Endothelial cell of umbilical vein (primary cell): ENCODE results near the gene HSP90AA1. TPM values are rescaled to one million over a fixed set of nuclear protein-coding genes. Genes with fewer than 3 reads are reported as not detected.

Source experiments
- BruUV-seq: library from RNA; stranded (reverse); fragments of 400-500 nt; replicated peaks from 2 replicates; lab custom pipeline; 2021; lab: Mats Ljungman, UMichigan
- CTCF ChIA-PET: fragments of 300-600, 350-600 bp; sonication (Branson Sonifier 250); formaldehyde crosslinking; loops from one replicate; lab custom pipeline; 2021; ENCODE audit warnings: antibody characterized with exemption, inconsistent platforms; lab: Charles Lee
- POLR2A ChIA-PET: fragments of 300-600, 350-600 bp; sonication (Branson Sonifier 250); formaldehyde crosslinking; loops from one replicate; lab custom pipeline; 2021; ENCODE audit warnings: antibody characterized with exemption, inconsistent platforms; lab: Charles Lee
- DNase-seq: peaks from one replicate; pipeline ENCODE4 v3.0.0-alpha.2; 2011; ENCODE audit warnings: low read depth, low spot score
- FAIRE-seq: peaks from 2 replicates; lab custom pipeline; 2011; peaks lifted over from hg19 to GRCh38; lab: Jason Lieb, UNC
- H2AFZ ChIP-seq: 2 replicates; pipeline ENCODE4 v1.6.0; 2012; ENCODE audit warnings: low read depth, low read length, control low read depth, inconsistent platforms
- H3K27ac ChIP-seq: 2 replicates; pipeline ENCODE4 v1.5.1; 2011; ENCODE audit warnings: low read depth, mild to moderate bottlenecking, control low read depth, low read length, moderate library complexity; ENCODE audit not compliant: insufficient read depth
- H3K27me3 ChIP-seq, 2 experiments: 2 replicates each; pipeline versions ENCODE4 v1.6.0 to v1.6.1; 2011; ENCODE audit warnings: low read length in 2 of 2, mixed read lengths in 1 of 2; ENCODE audit not compliant: control insufficient read depth in 2 of 2, insufficient read depth in 2 of 2
- H3K36me3 ChIP-seq, 2 experiments: 2 replicates in 1 of 2; 3 replicates in 1 of 2; pipeline ENCODE4 v1.5.1; 2011; ENCODE audit warnings: low read length in 2 of 2, mild to moderate bottlenecking in 1 of 2, moderate library complexity in 1 of 2; ENCODE audit not compliant: control insufficient read depth in 2 of 2, insufficient read depth in 2 of 2; ENCODE audit errors: extremely low read depth in 1 of 2
- H3K4me1 ChIP-seq: 3 replicates; pipeline ENCODE4 v1.5.1; 2011; ENCODE audit warnings: mild to moderate bottlenecking, low read length; ENCODE audit not compliant: control insufficient read depth, insufficient read depth; ENCODE audit errors: extremely low read depth
- H3K4me2 ChIP-seq: 2 replicates; pipeline ENCODE4 v1.6.1; 2011; ENCODE audit warnings: low read length, control low read depth, mixed read lengths; ENCODE audit not compliant: insufficient read depth
- H3K4me3 ChIP-seq, 3 experiments: fragments of 200-600 bp in 1 of 3; sonication (generic), shearing (Covaris generic) in 1 of 3; replicated peaks in 1 of 3; 2 replicates each; pipeline ENCODE4 v1.5.1; 2011 to 2016; ENCODE audit warnings: control low read depth in 3 of 3, low read length in 3 of 3, mild to moderate bottlenecking in 2 of 3, inconsistent platforms in 1 of 3, low read depth in 1 of 3, moderate library complexity in 1 of 3; ENCODE audit not compliant: insufficient read depth in 1 of 3
- H3K79me2 ChIP-seq: 2 replicates; pipeline ENCODE4 v1.6.0; 2012; ENCODE audit warnings: low read length, inconsistent platforms; ENCODE audit not compliant: control insufficient read depth, insufficient read depth
- H3K9ac ChIP-seq: replicated peaks from 2 replicates; pipeline ENCODE3; 2011; ENCODE audit warnings: low read length, control low read depth; ENCODE audit not compliant: insufficient read depth; ENCODE audit errors: extremely low read depth
- H3K9me1 ChIP-seq: replicated peaks from 3 replicates; pipeline ENCODE4 v1.6.0; 2011; ENCODE audit warnings: mild to moderate bottlenecking, low read length; ENCODE audit not compliant: control insufficient read depth, insufficient read depth; ENCODE audit errors: extremely low read depth
- H3K9me3 ChIP-seq: replicated peaks from 2 replicates; pipeline ENCODE4 v1.5.1; 2012; ENCODE audit warnings: low read length, inconsistent platforms; ENCODE audit not compliant: control insufficient read depth, insufficient read depth
- H4K20me1 ChIP-seq: replicated peaks from 2 replicates; pipeline ENCODE3; 2011; ENCODE audit warnings: mild to moderate bottlenecking, low read length; ENCODE audit not compliant: control insufficient read depth, insufficient read depth; ENCODE audit errors: extremely low read depth
- CTCF ChIP-seq, 2 donors: IDR thresholded peaks; 1 replicate in 1 of 2; 2 replicates in 1 of 2; pipeline ENCODE4 v1.5.1; 2011; ENCODE audit warnings: low read length in 2 of 2, mild to moderate bottlenecking in 2 of 2, moderate library complexity in 2 of 2, control low read depth in 1 of 2, inconsistent platforms in 1 of 2, low read depth in 1 of 2; ENCODE audit not compliant: insufficient read depth in 1 of 2; ENCODE audit errors: extremely low read depth in 1 of 2
- EZH2 ChIP-seq: IDR thresholded peaks from 2 replicates; pipeline ENCODE4 v1.6.1; 2012; ENCODE audit warnings: borderline replicate concordance, low read depth, mild to moderate bottlenecking, moderate library complexity, low read length, inconsistent platforms; ENCODE audit not compliant: severe bottlenecking
- FOS ChIP-seq: IDR thresholded peaks from 2 replicates; pipeline ENCODE4 v1.6.1; 2011; ENCODE audit warnings: mild to moderate bottlenecking, low read length, moderate library complexity, borderline replicate concordance; ENCODE audit not compliant: insufficient read depth
- JUN ChIP-seq: IDR thresholded peaks from 2 replicates; pipeline ENCODE4 v1.6.1; 2011; ENCODE audit warnings: borderline replicate concordance, low read depth; ENCODE audit not compliant: insufficient read length, insufficient read depth
- MAX ChIP-seq: IDR thresholded peaks from 2 replicates; pipeline ENCODE4 v1.6.1; 2011; ENCODE audit not compliant: insufficient read depth, insufficient read length
- MYC ChIP-seq: IDR thresholded peaks from one replicate; pipeline ENCODE4 v1.6.1; 2011; ENCODE audit warnings: mild to moderate bottlenecking, low read depth, low read length
- POLR2A ChIP-seq: IDR thresholded peaks from 2 replicates; pipeline ENCODE4 v1.6.1; 2012; ENCODE audit warnings: low read depth, mild to moderate bottlenecking, control low read depth, low read length
- POLR2AphosphoS5 ChIP-seq: IDR thresholded peaks from 2 replicates; pipeline ENCODE4 v1.6.1; 2012; ENCODE audit warnings: low read depth, mild to moderate bottlenecking, control low read depth, low read length, moderate library complexity; ENCODE audit not compliant: insufficient read depth
- dilution Hi-C: fragments of 300-500 bp; cut with MboI; formaldehyde crosslinking; loops from one replicate; pipeline ENCODE4 v1.15.0; 2019; ENCODE audit warnings: low sequenced_read_pairs; ENCODE audit not compliant: extremely low pct_ligation_motif_present
- intact Hi-C: fragments of 100-400 bp; cut with micrococcal nuclease; formaldehyde crosslinking; loops from one replicate; pipeline ENCODE4 v1.10.0; 2022
- polyA plus RNA-seq, 4 experiments: library from polyadenylated mRNA; depleted of rRNA in 3 of 4; stranded (reverse) in 3 of 4; unstranded in 1 of 4; fragments of >200 nt; gene quantifications; 2 replicates each; pipeline versions ENCODE4 v1.2.1 to v1.2.3, GENCODE V29; 2011 to 2012; ENCODE audit warnings: missing spikeins in 1 of 4
- total RNA-seq: library from RNA; stranded (reverse); gene quantifications from 2 replicates; pipeline ENCODE4 v1.2.3, GENCODE V29; 2021

Gene HSP90AA1
- total and polyA plus RNA-seq, 2 donors (not counting 3 experiments of a cell fraction or from before 2014, with no cell fraction given) = 266 to 540 TPM

- DNase-seq = no peak
- intact Hi-C loops (no loop called here), dilution Hi-C loops (no loop called here)
- H3K9ac ChIP-seq = no peak overlapping the region
- peaks cover 29 to 39% of the 10 kb centered on the region in 2 experiments for H3K36me3 ChIP-seq
- no peak overlapping the region for H3K27ac ChIP-seq
- no peak overlapping the region for H2AFZ ChIP-seq
- BruUV-seq = no TSS peak
- H3K4me1 ChIP-seq = peaks cover 27% of the 10 kb centered on the region
- H3K27me3 ChIP-seq = no peaks in the 10 kb centered on the region
- ChIA-PET POLR2A (no interaction called here), CTCF (no interaction called here)
- TF ChIP-seq POLR2A = no peak
- TF ChIP-seq MAX = no peak
- TF ChIP-seq POLR2AphosphoS5 = no peak
- TF ChIP-seq JUN = no peak
- no peak overlapping the region for H3K4me3 ChIP-seq
- no peak for FAIRE-seq
- H3K9me3 ChIP-seq = no peaks in the 10 kb centered on the region
- no peaks in the 10 kb centered on the region for H3K9me1 ChIP-seq
- peaks cover 5% of the 10 kb centered on the region for H4K20me1 ChIP-seq
- peaks cover 48% of the 10 kb centered on the region for H3K79me2 ChIP-seq
- no peak overlapping the region for H3K4me2 ChIP-seq
Measured at GRCh38 chr14:102081231-102082080, 5.4 kb downstream of the HSP90AA1 start.

- Histone ChIP-seq H4K20me1 (peaks cover 5% of the 10 kb centered on the region), H3K27ac (no peak overlapping the region), H3K9me1 (no peaks in the 10 kb centered on the region), H3K9ac (no peak overlapping the region), H3K79me2 (peaks cover 38% of the 10 kb centered on the region), H3K27me3 (no peaks in the 10 kb centered on the region), H3K36me3 (peaks cover 29 to 39% of the 10 kb centered on the region in 2 experiments), H2AFZ (no peak overlapping the region), H3K9me3 (no peaks in the 10 kb centered on the region), H3K4me1 (peaks cover 24% of the 10 kb centered on the region), H3K4me3 (no peak overlapping the region), H3K4me2 (no peak overlapping the region)
- dilution Hi-C loops = no loop called here
- BruUV-seq = no TSS peak
- intact Hi-C loops = no loop called here
- TF ChIP-seq JUN (no peak), POLR2AphosphoS5 (no peak), MAX (no peak), EZH2 (no peak), FOS (no peak), CTCF (IDR thresholded peaks at IDR 0.05; ENCODE audit: extremely low read depth in 1 of 2, insufficient read depth in 1 of 2, low read depth in 1 of 2, low read length in 2 of 2) (no peak), MYC (no peak)
- no peak for FAIRE-seq
- CTCF ChIA-PET = no interaction called here
- POLR2A ChIA-PET = no interaction called here
- no peak for DNase-seq
Measured at GRCh38 chr14:102080183-102081080, 6.4 kb downstream of the HSP90AA1 start.
